IPS-NIHi7 (cell line): Measurements from ENCODE around the gene SRSF2.
"Not testable (repeated sequence)": the region's sequence is repeated elsewhere in the genome, so short reads cannot be mapped to it uniquely, and the experiment has no call there.

ENCODE experiments used
- DNase-seq: peaks from one replicate; pipeline ENCODE4 v3.0.0; 2012; ENCODE audit warnings: mixed read lengths; ENCODE audit errors: extremely low spot score

SRSF2 gene

GRCh38 chr17:76720941-76721340 is 16.2 kb downstream of the SRSF2 start:
- DNase-seq, result no peak

GRCh38 chr17:76720211-76720610 is 16.9 kb downstream of the SRSF2 start:
- no peak for DNase-seq

DNA sequence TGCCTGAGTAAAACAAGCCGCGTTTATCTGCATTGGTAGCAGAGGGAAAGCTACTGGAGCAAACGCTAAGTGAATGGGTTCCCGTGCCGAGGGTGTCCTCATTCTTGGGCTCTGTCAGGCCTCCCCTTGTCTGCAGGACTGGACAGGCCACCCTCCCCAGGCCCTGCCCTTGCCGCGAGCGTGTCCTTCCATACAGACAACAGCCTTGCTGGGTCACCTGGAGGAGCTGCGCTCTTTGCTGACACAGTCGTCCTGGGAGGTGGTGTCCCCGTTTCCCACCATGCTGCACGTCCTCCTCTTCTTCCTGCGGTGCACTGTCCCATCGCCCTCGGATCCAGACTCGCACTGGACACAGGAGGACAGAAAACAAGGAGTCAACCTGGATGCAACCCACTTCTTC is 18.6 kb downstream of the SRSF2 start:
- DNase-seq, result no peak

DNA sequence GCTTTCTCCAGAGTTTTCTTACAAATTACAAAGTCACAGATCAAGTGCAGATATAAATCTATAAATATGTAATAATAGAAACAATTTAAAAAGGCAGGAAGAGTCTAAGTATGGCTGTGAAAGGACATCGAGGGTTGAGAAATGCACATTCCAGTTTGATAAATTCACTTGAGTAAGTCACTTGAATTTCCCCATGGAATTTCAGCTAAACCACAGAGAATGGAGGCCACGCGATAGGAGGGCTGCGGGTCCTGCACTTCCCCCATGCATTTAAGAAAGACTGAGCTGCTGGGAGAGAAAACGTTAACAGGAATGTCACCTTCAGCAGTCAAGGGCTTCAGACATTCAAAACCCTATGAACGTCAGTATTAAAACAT is 20.3 kb downstream of the SRSF2 start:
- DNase-seq, result no peak

DNA sequence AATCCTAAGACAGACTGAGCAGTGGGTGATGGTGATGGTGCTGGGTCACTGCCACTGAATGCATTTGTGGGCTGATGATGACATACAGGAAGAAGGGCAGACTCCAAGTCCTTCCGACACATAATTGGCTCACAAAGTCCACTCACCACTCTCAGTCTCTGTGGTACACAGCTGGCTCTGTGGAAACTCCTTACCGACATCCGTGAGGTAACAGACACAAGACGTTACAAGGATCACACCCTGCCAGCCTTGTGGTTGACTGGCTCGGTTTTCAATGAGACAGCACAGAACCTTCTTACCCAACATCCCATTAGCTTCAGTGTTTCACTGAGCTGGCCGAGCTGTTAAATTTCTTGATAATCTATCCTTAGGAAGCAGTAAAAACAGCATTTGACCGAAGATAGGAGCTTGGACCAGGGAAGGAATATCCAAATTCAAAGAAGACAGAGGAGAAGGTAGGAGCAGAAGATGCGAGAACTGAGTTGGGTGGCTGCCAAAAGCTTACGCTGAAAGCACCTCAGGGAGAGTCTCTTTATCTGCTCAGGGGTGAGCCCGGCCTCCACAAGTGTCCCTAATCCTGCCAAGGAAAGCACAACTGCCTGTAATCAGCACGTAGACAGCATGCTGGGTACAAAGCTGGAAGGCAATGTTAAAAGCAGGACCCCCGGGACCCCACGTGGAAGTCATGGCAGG is 20.8 kb downstream of the SRSF2 start:
- DNase-seq, result no peak

DNA sequence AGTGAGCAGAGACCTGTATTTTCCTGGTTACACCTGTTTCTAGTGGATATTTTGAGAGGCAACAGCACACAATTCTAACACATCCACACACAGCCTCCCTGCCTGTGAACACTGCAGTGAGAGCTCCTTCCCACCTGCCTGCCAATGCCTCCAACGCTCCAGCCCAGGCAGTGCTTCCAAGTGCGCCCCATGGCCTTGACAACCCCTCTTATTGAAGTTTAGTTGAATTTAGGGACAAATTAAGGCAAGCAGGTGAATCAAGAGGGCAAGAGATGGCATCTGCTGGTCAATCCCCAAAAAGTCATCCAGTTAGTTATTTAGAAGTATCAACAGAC is 21.7 kb downstream of the SRSF2 start:
- DNase-seq, result no peak

GRCh38 chr17:76714822-76715495 is 22.2 kb downstream of the SRSF2 start:
- peak; percentile 46 for DNase-seq

GRCh38 chr17:76714336-76714735 is 22.8 kb downstream of the SRSF2 start:
- no peak for DNase-seq

GRCh38 chr17:76713765-76714164 is 23.4 kb downstream of the SRSF2 start:
- DNase-seq, result no peak

DNA sequence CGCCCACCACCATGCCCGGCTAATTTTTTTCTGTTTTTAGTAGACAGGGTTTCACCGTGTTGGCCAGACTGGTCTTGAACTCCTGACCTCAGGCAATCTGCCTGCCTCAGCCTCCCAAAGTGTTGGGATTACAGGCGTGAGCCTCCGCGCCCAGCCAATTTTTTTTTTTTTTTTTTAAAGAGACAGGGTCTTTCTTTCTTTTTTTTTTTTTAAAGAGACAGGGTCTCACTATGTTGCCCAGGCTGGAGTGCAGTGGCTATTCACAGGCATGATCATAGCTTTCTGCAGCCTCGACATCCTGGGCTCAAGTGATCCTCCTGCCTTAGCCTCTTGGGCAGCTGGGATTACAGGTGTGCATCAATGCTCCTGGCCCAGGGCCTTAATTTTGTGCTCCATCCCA is 24.8 kb downstream of the SRSF2 start:
- DNase-seq, result not testable (repeated sequence)

DNA sequence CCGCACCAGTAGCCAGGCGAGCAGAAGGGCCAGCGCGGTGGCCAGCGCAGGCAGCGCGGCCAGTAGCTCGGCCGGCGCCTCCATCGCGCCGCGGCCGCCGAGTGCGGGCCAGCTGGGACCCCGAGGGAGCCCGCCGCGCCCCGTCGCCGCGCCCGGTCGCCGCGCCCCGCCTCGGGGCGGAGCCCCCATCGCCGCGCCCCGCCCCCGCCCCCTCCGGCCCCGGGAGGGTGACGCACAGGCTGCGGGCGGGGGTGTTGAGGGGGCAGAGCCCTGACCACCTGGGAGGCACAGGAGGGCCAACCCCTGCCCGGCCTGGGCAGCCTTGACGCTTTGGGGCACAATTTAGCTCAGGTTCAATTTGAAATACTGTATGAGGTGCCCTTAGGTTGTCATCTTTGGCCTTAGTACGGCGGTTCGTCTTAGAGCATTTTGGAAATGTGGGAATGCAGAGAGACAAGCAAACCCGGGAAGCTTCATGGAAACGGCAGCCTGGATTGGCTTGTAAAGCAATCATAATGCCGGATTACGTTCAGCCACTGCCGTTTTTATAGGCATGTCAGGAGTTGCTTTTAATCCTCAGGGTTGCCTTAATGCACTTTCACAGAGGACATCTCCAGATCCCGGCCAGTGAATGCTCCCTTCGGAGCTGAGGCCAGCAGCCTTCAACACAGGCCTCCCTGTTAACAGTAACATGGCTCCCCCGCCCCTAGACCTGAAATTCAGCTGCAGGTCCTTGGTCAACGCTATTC is 26.1 kb downstream of the SRSF2 start, which contains the start of gene MXRA7:
MXRA7 (minus strand) TSS at position 103 of the 749 bp plus-strand sequence; CDS start at position 84, 19 bp downstream.
- peak; percentile 85 for DNase-seq

- not testable (repeated sequence) for DNase-seq
Observed at GRCh38 chr17:76709951-76710862, 26.9 kb downstream of the SRSF2 start.

GRCh38 chr17:76709077-76709950 is 27.8 kb downstream of the SRSF2 start:
- DNase-seq, result peak; percentile 61

DNA sequence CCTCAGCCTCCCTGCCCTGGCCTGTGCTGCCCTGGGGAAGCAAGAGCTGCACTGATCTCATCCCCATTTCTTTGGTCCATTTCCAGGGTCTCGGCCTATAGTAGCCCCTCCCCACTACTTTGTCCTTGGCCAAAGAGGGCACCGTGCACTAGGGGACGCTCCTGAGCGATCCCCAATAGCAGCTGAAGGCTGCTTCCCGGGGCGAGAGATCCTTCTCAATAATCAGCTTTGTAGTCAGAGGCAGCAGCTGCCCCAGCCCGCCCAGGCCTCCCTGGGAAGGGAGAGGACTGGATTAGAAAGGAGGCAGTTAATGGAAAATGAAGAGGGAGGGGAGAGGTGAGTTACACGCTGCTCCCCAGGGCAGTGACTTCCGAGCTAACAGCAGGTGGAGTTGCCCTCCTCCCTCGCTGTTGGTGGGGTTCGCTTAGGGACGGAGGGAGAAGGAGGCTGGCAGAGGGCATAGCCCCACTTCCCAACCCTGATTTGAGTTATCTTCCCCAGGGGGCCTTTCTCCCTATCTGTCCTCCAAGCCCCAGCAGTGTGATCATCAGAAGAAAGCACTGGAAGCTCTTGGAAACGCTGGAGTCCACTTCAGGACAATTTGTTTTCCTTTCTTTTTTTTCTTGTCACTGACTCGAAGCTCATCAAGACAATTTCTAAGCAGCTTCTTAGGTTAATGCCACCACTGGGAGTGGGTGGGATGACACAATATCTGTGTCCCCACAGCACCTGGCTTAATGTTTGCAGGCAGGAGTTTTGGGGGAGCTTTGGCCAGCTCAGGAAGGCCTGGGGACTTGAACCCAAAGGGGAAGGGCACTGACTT is 28.9 kb downstream of the SRSF2 start:
- peak; percentile 87 for DNase-seq

DNA sequence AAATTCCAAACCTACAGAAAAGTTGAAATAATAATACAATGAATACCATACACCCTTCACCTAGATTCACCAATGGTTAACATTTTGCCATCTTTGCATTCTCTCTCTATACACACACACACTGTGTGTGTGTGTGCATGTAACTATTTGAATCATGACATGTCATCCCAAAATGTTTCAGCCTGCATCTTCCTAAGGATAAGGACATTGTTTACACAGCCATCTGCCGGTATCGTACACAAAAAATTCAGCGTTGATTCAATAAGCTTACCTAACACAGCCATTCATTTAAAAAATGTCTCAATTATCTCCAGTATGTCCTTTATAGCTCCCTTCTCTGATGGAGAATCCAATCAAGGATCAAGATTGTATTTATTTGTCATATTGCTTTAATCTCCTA is 30.3 kb downstream of the SRSF2 start:
- DNase-seq, result no peak

- no peak for DNase-seq
Observed at GRCh38 chr17:76704805-76705204, 32.3 kb downstream of the SRSF2 start.

DNA sequence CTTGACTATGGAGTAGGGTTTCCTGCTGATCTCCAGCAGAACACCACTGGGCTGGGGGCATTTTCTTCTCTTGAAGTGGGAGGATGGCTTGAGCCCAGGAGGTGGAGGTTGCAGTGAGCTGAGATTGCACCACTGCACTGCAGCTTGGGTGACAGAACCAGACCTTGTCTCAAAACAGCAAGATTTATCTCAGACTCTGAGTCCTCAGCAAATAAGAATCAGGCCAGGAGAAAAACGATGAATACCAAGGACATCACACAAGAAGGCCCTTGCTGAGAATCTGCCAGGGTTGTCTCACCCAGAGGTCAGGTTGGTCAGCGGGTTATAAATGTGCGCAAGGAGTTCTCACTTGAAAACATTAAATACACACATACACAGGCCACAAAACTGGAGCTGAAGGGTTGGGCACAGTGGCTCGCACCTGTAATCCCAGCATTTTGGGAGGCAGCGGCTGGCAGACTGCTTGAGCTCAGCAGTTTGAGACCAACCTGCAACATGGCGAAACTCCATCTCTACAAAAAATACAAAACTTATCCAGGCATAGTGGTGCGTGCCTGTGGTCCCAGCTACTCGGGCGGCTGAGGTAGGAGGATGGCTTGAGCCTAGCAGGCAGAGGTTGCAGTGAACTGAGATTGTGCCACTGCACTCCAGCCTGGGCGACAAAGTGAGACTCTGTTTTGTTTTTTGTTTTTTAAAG is 34.0 kb downstream of the SRSF2 start:
- DNase-seq, result no peak

DNA sequence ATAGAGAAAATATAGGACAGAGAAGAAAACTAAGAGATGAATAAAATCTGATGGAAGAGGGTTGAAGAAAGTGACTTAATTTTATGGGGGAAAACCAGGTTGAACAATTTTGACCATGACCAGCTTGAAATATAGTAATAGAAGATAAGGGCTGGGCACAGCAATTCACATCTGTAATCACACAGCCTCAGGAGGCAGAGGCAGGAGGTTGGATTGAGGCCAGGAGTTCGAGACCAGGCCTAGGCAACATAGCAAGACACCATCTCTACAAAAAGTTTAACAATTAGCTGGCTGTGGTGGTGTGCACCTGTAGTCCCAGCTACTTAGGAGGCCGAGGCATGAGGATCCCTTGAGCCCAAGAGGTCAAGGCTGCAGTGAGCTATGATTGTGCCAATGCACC is 35.1 kb downstream of the SRSF2 start:
- DNase-seq, result no peak

- no peak for DNase-seq
Observed at GRCh38 chr17:76701471-76701967, 35.6 kb downstream of the SRSF2 start.
